Testis (tissue), 2 donors: ENCODE data around the gene THAP11.

Experiments used
- CTCF ChIP-seq, 3 experiments: fragments of 450-650 bp in 2 of 3; fragments of 200-600 bp in 1 of 3; sonication (generic) in 1 of 3; IDR thresholded peaks; one replicate each; pipeline ENCODE4 v1.5.1; 2016 to 2019; ENCODE audit warnings: antibody characterized with exemption in 3 of 3, mild to moderate bottlenecking in 2 of 3, moderate library complexity in 1 of 3
- POLR2A ChIP-seq: fragments of 450-650 bp; IDR thresholded peaks from one replicate; pipeline ENCODE4 v1.6.1; 2017; ENCODE audit warnings: antibody characterized with exemption, mild to moderate bottlenecking, moderate library complexity

GRCh38 chr16:67871256-67871655 lies 29.1 kb downstream of the THAP11 start:
- TF ChIP-seq POLR2A = no peak
- no peak for TF ChIP-seq CTCF (IDR thresholded peaks at IDR 0.05)
